Activated naive CD4-positive, alpha-beta T cell treated with anti-CD3 and anti-CD28 coated beads for 36 hours (primary cell): ENCODE results near the gene RPUSD3. TPM values are rescaled to one million over a fixed set of nuclear protein-coding genes. Genes with fewer than 3 reads are reported as not detected.

Experiments used
- CTCF ChIA-PET: fragments of 350-600 bp; sonication (Branson Sonifier 250); formaldehyde crosslinking; loops from one replicate; lab custom pipeline; 2021; ENCODE audit warnings: antibody characterized with exemption; lab: Charles Lee
- DNase-seq: peaks from one replicate; pipeline ENCODE4 v3.0.0-alpha.2; 2020
- H3K27ac Mint-ChIP-seq: one replicate; pipeline ENCODE4 v1.8.0; 2021; ENCODE audit warnings: mild to moderate bottlenecking, mixed read lengths
- H3K27me3 Mint-ChIP-seq: one replicate; pipeline ENCODE4 v1.8.0; 2021; ENCODE audit warnings: low read depth, mixed read lengths
- H3K36me3 Mint-ChIP-seq: one replicate; pipeline ENCODE4 v1.8.0; 2021; ENCODE audit warnings: low read depth, mixed read lengths
- H3K4me1 Mint-ChIP-seq: one replicate; pipeline ENCODE4 v1.8.0; 2021; ENCODE audit warnings: low read depth, mixed read lengths
- H3K4me3 Mint-ChIP-seq: one replicate; pipeline ENCODE4 v1.8.0; 2021; ENCODE audit warnings: mild to moderate bottlenecking, moderate library complexity, mixed read lengths
- H3K9me3 Mint-ChIP-seq: one replicate; pipeline ENCODE4 v1.8.0; 2021; ENCODE audit warnings: mixed read lengths
- intact Hi-C: fragments of 100-400 bp; cut with micrococcal nuclease; formaldehyde crosslinking; loops from one replicate; pipeline ENCODE4 v1.15.1; 2023
- total RNA-seq, 2 experiments: library from RNA; stranded (reverse); gene quantifications; one replicate each; pipeline ENCODE4 v1.2.3, GENCODE V29; 2021

RPUSD3 gene, protein sequence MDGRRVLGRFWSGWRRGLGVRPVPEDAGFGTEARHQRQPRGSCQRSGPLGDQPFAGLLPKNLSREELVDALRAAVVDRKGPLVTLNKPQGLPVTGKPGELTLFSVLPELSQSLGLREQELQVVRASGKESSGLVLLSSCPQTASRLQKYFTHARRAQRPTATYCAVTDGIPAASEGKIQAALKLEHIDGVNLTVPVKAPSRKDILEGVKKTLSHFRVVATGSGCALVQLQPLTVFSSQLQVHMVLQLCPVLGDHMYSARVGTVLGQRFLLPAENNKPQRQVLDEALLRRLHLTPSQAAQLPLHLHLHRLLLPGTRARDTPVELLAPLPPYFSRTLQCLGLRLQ
- total RNA-seq: 10 to 100 TPM; 82.0 to 83.7 TPM

DNA sequence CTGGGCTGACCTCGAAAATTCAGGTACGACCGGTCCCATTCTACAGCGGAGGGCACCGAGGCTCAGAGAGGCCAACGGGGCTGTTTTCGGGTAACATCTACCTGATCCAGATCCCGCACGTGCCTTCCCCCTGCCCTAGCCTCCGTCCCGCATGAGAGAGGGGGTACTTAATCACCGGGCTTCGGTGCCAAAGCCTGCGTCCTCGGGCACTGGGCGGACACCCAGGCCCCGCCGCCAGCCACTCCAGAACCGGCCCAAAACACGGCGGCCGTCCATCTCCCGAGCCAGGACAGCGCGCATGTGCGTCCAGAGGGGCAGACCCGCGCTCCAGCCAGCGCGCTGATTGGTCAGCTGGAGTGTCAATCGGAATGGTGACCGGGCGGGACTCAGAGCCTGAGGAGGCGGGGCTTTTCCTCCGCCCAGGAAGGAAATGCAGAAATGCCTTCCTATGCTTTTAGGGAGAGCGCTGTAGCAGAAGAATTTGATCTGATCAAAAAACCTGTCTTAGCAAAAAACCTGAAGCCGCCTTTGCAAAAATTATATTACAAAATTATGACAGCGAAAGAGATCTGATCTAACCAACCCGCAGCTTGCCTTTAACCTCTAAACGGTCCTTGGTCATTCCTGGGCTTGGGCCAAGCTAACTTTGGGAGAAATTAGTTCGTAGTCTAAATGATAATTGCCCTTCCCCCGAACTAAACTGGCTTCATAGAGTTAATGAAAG, at the start of gene RPUSD3:
Gene RPUSD3, minus strand, starts transcription at position 294 of the 724 bp plus-strand sequence. Its CDS starts 18 bp downstream, at position 276.
- CTCF ChIA-PET: interaction anchor here (0.9 to 1.4 kb wide), 4 partner anchors 9 to 108 kb away, joined by 3 read pairs; partner anchors contain the start of gene PRRT3
- no peaks in the 10 kb centered on the region for H3K9me3 Mint-ChIP-seq
- peak; percentile 98 for DNase-seq
- H3K4me3 Mint-ChIP-seq: peak within 1 kb of the TSS; percentile 98
- peaks cover 26% of the 10 kb centered on the region for H3K36me3 Mint-ChIP-seq
- peak within 1 kb of the TSS; percentile 89 for H3K27ac Mint-ChIP-seq
- H3K4me1 Mint-ChIP-seq: peaks cover 30% of the 10 kb centered on the region
- no peaks in the 10 kb centered on the region for H3K27me3 Mint-ChIP-seq
- intact Hi-C loops: loop anchor here (1.0 to 5.0 kb wide), 11 partner anchors 35 to 478 kb away; partner anchors contain the start of genes BRK1, BRPF1, CRELD1 and EMC3

DNA sequence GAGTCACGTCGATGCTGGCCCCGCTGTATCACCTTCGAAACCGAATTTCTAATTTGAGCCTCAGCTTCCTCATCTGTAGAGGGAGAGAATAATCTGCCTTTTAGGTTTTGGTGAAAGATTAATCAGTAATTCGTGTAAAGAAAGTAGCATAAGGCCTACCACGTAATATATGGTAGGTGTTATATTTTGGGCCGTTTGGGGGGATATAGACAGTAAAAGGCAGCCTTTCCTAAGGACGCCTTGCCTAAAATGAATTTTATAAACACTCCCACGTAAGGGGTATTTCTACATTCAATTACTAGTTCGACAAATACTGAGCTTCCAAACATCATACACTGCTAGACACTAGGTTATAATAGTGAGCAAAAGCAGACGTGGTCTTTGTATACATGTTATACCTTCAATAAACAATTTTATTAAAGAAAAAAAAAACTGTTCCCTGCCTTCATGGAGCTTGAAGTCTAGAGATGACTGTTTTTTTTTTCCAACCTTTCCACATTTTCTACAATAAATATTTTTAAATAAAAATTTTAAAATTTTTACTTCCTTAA, 47.3 kb upstream of the RPUSD3 start:
- no peak for DNase-seq
- no peaks in the 10 kb centered on the region for H3K27me3 Mint-ChIP-seq
- intact Hi-C loops: loop anchor here (2.0 to 5.0 kb wide), 3 partner anchors 251 to 1956 kb away; partner anchors contain the start of genes TAMM41, TATDN2 and VHL
- H3K36me3 Mint-ChIP-seq: peaks cover 29% of the 10 kb centered on the region
- H3K9me3 Mint-ChIP-seq: no peaks in the 10 kb centered on the region
- peaks cover 46% of the 10 kb centered on the region for H3K4me1 Mint-ChIP-seq
- H3K27ac Mint-ChIP-seq: peak overlapping the region; percentile 97
- peak overlapping the region; percentile 98 for H3K4me3 Mint-ChIP-seq
- CTCF ChIA-PET: interaction anchor here (0.9 to 1.8 kb wide), 7 partner anchors 10 to 43 kb away, joined by 4 to 6 read pairs (median 4); partner anchors contain the start of gene IL17RE

DNA sequence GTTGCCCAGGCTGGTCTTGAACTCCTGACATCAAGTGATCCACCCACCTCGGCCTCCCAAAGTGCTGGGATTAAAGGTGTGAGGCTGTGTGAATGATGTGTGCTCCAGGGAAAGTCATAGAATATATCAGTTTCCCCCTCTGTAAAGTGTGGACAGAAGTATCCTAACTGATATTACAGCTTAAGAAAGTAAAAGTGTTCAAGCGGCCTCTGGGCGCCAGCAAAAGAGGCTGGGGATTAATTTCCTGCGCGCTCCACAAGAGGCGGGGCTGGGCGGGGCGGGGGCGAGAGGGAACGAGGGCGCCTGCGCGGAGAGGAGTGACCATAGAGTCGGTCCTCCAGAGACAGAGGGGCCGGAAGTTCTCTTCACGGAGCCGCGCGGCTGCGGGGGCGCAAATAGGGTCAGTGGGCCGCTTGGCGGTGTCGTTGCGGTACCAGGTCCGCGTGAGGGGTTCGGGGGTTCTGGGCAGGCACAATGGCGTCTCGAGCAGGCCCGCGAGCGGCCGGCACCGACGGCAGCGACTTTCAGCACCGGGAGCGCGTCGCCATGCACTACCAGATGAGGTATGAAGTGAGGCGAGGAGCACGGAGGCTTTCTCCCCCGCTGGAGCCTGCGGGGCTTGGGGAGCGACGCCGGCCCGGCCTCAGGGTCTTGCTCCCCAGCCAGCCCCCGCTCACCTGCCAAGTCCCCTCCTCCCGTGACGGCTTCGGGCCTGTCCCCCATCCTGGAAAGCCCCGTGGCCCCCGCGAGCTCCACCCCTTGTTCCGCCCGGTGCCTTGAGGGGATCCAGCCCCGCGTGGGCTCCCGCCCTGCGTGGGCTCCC, 46.7 kb upstream of the RPUSD3 start, which contains the start of gene JAGN1:
Gene JAGN1, plus strand, starts transcription at position 362 of the 823 bp plus-strand sequence. Its CDS starts 113 bp downstream, at position 475.
- intact Hi-C loops: loop anchor here (1.0 to 5.0 kb wide), 16 partner anchors 25 to 1957 kb away; partner anchors contain the start of genes BRK1, BRPF1, CRELD1 and EMC3
- Mint-ChIP-seq H3K36me3 (peaks cover 29% of the 10 kb centered on the region), H3K27me3 (no peaks in the 10 kb centered on the region), H3K4me1 (peaks cover 43% of the 10 kb centered on the region), H3K9me3 (no peaks in the 10 kb centered on the region), H3K4me3 (peak within 1 kb of the TSS; percentile 98), H3K27ac (peak within 1 kb of the TSS; percentile 97)
- peak; percentile 95 for DNase-seq
- CTCF ChIA-PET: interaction anchor here (1.1 to 1.8 kb wide), 5 partner anchors 12 to 44 kb away, joined by 4 to 6 read pairs (median 4); partner anchors contain the start of gene IL17RE

DNA sequence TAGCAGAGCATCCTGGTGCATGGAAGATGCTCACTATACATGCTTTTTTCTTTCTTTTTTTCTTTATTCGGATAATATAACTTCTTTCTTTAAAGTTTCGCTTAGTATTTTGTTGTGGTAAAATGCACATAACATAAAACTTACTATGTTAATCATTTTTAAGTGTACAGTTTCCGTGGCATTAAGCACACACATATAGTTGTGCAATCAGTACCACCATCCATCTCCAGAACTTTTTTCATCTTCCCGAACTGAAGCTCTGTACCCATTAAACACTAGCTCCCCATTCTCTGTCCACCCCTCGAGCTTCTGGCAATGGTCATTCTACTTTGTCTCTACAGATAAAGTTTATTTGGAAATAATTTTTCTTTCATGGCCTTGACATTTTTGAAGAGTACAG, 45.6 kb upstream of the RPUSD3 start:
- CTCF ChIA-PET: no interaction called here
- intact Hi-C loops: no loop called here
- no peaks in the 10 kb centered on the region for H3K9me3 Mint-ChIP-seq
- H3K4me1 Mint-ChIP-seq: peaks cover 35% of the 10 kb centered on the region
- H3K4me3 Mint-ChIP-seq: peak overlapping the region; percentile 98
- no peak for DNase-seq
- no peaks in the 10 kb centered on the region for H3K27me3 Mint-ChIP-seq
- peaks cover 24% of the 10 kb centered on the region for H3K36me3 Mint-ChIP-seq
- H3K27ac Mint-ChIP-seq: peak overlapping the region; percentile 97

DNA sequence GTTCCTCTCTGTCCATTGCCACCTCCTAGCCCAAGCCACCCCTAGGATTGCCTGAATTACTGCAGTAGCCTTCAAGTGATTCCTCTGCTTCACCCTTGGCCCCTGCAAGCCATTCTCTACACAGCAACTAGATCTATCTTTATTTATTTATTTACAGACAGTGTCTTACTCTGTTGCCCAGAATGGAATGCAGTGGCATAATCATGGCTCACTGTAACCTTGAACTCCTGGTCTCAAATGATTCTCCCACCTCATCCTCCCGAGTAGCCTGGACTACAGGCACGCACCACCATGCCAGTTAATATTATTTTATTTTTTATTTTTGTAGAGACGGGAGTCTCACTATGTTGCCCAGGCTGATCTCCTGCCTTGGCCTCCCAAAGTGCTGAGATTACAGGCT, 44.7 kb upstream of the RPUSD3 start:
- CTCF ChIA-PET: no interaction called here
- peaks cover 26% of the 10 kb centered on the region for H3K4me1 Mint-ChIP-seq
- DNase-seq: no peak
- no peak overlapping the region for H3K4me3 Mint-ChIP-seq
- intact Hi-C loops: no loop called here
- no peak overlapping the region for H3K27ac Mint-ChIP-seq
- no peaks in the 10 kb centered on the region for H3K27me3 Mint-ChIP-seq
- no peaks in the 10 kb centered on the region for H3K9me3 Mint-ChIP-seq
- H3K36me3 Mint-ChIP-seq: peaks cover 18% of the 10 kb centered on the region

DNA sequence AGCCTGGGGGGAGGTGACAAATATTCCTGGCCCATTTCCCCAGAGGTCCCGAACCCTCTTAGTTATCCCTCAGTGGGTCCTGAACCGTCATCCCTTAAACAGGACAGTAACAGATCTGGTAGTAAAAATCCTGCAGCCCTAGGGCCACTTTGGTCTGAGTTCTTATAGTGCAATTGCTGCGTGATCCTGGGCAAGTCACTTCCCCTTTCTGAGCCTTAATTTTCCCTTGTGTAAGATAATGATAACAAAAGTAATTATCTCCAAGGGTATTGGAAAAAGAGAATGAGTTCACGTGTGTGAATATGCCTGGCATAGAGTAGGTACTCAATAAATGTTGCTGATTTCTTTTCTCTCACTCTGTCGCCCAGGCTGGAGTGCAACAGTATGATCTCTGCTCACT, 43.7 kb upstream of the RPUSD3 start:
- DNase-seq: no peak
- intact Hi-C loops: no loop called here
- Mint-ChIP-seq H3K4me3 (no peak overlapping the region), H3K27me3 (no peaks in the 10 kb centered on the region), H3K4me1 (peaks cover 17% of the 10 kb centered on the region), H3K9me3 (no peaks in the 10 kb centered on the region), H3K36me3 (peaks cover 10% of the 10 kb centered on the region), H3K27ac (no peak overlapping the region)
- CTCF ChIA-PET: no interaction called here

DNA sequence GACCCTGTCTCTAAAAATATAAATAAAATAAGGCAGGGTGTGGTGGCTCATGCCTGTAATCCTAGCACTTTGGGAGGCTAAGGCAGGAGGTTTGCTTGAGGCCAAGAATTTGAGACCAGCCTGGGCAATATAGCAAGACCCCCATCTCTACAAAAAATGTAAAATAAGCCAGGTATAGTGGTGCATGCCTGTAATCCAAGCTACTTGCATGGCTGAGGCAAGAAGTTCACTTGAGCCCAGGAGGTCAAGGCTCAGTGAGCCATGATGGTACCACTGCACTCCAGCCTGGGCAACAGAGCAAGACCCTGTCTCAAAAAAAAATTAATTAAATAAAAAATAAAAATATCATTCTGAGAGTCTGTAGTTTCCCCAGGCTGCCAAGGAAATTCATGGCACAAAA, 42.5 kb upstream of the RPUSD3 start:
- Mint-ChIP-seq H3K9me3 (no peaks in the 10 kb centered on the region), H3K4me1 (peaks cover 9% of the 10 kb centered on the region), H3K27ac (no peak overlapping the region), H3K36me3 (peaks cover 3% of the 10 kb centered on the region), H3K4me3 (no peak overlapping the region), H3K27me3 (no peaks in the 10 kb centered on the region)
- CTCF ChIA-PET: no interaction called here
- DNase-seq: no peak
- intact Hi-C loops: no loop called here

DNA sequence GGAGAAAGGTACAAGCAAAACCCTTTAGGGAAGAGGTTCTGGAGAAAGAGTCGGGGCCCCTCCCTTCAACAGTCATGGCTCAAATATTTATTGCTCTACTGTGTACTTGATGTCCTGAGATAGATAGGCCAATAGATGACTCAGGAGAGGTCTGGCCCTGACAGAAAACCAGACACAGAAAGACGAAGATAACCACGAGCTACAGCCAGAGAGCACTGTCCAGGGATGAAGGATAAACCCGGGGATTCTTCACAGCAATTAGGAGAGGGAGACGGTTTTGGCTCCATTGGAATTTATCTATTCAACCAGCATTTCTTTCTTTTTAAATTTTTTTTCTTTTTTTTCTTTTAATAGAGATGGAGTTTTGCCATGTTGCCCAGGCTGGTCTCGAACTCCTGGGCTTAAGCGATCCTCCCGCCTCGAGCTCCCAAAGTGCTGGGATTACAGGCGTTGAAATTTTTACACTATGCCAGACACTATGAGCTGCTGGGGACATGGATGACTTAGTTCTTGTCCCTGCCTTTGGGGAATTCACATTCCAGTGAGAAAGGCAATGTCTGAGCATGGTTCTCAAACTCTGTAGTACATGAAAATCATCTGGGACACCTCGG, 40.9 kb upstream of the RPUSD3 start:
- peaks cover 3% of the 10 kb centered on the region for H3K4me1 Mint-ChIP-seq
- H3K36me3 Mint-ChIP-seq: no peaks in the 10 kb centered on the region
- DNase-seq: no peak
- H3K27me3 Mint-ChIP-seq: no peaks in the 10 kb centered on the region
- H3K4me3 Mint-ChIP-seq: no peak overlapping the region
- H3K27ac Mint-ChIP-seq: no peak overlapping the region
- no peaks in the 10 kb centered on the region for H3K9me3 Mint-ChIP-seq
- CTCF ChIA-PET: no interaction called here
- intact Hi-C loops: no loop called here

DNA sequence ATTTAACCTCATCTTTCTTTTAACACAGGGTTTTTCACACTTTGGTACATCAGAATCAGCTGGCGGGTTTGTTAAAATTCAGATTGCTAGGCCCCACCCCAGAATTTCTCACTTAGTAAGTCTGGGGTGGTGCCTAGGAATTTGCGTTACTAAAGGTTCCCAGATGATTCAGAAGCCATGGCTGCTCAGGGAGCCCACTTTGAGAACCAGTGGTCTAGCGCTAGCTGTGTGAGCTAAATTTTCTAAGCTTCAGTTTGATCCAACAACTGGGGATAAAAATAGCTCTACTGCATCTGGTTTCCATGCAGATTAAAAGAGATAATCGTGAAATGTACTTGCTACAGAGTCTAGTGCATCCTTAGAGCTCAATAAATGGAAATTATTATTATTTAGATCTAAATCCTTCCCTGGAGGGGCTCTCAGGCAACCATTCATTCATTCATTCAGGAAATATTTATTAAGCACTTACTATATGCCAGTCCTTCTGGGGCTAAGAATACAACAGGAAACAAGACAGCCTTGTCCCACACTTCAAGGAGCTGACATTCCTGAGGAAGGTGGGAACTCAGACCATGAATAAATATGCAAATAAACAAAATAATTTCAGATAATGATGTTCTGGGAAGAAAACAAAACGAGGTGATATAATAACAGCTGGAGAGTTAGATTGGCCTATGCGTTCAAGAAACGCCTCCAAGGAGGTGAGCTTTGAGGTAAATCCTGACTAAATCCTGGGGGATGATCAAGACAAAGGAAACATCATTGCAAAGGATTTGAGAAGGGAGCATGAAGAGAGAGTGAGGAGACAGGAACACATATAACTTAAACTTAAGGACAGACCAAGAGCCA, 40.1 kb upstream of the RPUSD3 start:
- no peaks in the 10 kb centered on the region for H3K9me3 Mint-ChIP-seq
- H3K4me1 Mint-ChIP-seq: no peaks in the 10 kb centered on the region
- H3K4me3 Mint-ChIP-seq: no peak overlapping the region
- CTCF ChIA-PET: interaction anchor here (0.5 to 0.7 kb wide), 3 partner anchors 30 to 99 kb away, joined by 3 to 4 read pairs (median 3); no protein-coding TSS in a partner anchor
- no peak for DNase-seq
- H3K27me3 Mint-ChIP-seq: no peaks in the 10 kb centered on the region
- H3K36me3 Mint-ChIP-seq: no peaks in the 10 kb centered on the region
- no peak overlapping the region for H3K27ac Mint-ChIP-seq
- intact Hi-C loops: no loop called here

DNA sequence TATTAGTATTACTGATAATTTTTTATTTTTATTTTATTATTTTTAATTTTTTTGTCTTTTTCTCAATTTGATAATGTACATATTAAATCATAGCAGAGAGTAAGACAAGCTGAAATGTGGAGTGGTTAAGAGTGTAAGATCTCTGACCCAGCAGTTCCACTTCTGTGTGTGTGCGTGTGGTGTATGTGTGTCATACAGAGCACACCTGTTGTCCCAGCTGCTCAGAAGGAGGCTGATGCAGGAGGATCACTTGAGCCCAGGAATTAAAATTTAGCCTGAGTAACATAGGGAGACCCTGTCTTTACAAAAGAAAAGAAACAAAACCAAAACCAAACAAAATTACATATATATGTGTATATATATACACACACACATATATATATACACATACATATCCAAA, 37.6 kb upstream of the RPUSD3 start:
- DNase-seq: no peak
- H3K4me1 Mint-ChIP-seq: no peaks in the 10 kb centered on the region
- no peak overlapping the region for H3K27ac Mint-ChIP-seq
- intact Hi-C loops: no loop called here
- CTCF ChIA-PET: no interaction called here
- no peak overlapping the region for H3K4me3 Mint-ChIP-seq
- no peaks in the 10 kb centered on the region for H3K36me3 Mint-ChIP-seq
- no peaks in the 10 kb centered on the region for H3K27me3 Mint-ChIP-seq
- no peaks in the 10 kb centered on the region for H3K9me3 Mint-ChIP-seq
